Inferior parietal cortex (tissue), 1 donor: Measurements from ENCODE around the gene LCN6.
A peak's percentile ranks its signal among the peaks of the same experiment; 100 is the strongest.

Source experiments
- DNase-seq: peaks from one replicate; pipeline ENCODE4 v3.0.0-alpha.2; 2016; ENCODE audit errors: extremely low spot score

LCN6 gene

DNA sequence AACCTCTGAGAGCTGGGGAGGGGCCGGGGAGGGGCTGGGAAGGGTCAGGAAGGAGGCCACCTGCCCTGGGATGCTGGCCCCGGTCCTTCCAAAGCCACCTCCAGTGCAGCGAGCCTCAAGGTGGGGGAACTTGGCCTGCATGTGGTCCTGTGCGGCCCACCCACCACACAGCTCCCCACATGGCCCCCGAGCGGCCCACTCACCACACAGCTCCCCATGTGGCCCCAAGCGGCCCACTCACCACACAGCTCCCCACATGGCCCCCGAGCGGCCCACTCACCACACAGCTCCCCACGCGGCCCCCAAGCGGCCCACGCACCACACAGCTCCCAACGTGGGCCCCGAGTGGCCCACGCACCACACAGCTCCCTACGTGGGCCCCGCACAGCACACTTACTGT lies 3.6 kb downstream of the LCN6 start:
- DNase-seq = no peak

DNA sequence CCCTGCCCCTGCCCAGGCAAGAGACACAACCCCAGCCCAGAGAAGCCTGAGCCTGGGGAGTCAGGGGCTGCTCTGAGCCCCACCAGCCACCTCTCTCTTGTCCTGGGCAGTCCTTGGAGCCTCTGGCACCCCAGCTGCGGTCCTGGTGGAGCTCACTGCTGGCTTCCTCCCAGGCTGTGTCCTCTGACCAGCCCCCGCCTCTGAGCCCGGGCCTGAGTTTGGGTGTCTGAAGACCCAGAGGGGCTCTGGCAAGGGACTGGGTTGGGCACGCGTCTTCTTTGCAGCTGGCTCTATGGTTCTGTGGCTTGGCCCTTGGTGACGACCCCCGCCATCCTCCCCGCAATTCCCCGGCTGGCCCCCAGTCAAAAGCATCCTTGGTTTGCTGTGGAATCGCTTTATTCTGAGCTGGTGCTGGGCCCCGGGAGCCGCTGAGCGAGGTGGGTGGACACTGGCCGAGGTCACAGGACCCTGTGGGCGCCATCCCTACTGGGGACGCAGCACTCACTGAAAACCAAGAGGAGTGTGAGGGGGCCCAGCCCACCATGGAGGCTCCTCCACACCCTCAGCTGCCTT lies 4.6 kb downstream of the LCN6 start:
- DNase-seq = no peak

DNA sequence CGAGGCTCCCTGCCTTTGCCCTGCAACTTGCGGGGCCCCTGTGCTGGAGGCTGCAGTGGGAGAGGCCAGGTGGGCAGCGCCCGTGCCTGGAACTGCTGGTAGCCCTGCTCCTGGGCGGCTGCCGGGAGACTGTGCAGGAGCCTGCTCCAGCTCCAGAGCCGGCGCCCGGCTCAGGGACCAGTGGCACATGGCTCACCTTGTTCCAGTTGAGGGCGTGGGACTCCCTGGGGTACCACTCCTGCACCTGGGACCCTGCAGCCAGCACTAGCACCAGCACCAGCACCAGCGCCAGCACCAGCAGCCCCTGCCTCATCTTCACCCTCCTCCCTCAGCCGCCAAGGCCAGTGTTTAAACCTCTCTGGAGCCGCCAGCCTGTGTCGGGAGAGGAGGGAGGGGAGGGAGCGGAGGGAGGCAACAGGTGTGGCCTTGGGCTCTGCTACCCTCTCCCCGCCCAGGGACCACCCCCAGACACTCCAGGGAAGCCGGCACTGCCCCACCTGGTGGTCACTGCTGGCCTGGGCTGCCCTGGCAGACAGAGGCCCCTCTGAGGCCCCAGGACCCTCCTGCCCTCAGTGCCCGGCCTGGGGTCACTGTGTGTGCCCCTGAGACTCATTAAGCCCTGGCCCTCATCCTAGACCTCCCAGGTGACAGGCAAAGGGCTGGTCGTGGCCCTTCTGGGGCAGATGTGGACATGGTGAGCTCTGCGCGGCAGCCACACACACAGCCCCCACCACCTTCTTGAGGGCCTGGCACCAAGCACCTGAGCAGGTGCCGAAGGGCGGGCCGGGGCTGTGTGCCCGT lies 5.5 kb downstream of the LCN6 start, which contains the start of gene LCN10:
TSS of gene LCN10 (minus strand) at position 350 of the 801 bp plus-strand sequence. CDS start at position 313, 37 bp downstream.
- DNase-seq = no peak

DNA sequence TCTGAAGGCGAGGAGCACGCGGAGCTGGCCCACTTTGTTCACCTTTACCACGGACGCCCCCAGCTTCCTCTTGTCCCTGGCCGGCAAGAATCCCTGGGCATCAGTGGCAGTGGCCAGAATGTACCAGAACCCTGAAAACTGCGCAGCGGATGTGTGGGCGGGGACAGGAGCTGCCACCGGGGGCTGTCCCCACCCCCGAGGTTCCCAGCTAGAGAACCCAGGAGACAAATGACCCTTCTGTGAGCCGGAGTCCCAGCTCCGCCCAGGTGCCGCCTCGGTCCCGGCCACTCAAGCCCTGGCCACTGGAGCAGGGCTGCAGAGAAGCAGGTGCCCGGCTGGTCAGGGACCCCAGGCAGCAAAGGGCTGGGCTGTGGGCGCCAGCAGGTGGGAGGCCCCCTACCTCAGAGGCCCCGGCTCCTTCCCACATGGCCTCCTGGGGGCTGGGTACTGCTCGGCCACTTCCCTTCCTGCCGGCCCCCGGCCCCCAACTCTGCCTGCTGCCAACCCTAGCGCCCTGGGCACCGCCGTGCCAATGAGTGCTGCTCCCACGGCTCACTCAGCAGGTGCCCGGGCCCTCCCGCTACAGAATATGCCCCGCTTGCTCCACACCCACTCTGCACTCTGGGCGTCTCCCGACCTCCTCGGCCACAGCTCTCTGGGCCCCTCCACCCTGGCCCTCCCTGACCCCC lies 6.3 kb downstream of the LCN6 start:
- no peak for DNase-seq

DNA sequence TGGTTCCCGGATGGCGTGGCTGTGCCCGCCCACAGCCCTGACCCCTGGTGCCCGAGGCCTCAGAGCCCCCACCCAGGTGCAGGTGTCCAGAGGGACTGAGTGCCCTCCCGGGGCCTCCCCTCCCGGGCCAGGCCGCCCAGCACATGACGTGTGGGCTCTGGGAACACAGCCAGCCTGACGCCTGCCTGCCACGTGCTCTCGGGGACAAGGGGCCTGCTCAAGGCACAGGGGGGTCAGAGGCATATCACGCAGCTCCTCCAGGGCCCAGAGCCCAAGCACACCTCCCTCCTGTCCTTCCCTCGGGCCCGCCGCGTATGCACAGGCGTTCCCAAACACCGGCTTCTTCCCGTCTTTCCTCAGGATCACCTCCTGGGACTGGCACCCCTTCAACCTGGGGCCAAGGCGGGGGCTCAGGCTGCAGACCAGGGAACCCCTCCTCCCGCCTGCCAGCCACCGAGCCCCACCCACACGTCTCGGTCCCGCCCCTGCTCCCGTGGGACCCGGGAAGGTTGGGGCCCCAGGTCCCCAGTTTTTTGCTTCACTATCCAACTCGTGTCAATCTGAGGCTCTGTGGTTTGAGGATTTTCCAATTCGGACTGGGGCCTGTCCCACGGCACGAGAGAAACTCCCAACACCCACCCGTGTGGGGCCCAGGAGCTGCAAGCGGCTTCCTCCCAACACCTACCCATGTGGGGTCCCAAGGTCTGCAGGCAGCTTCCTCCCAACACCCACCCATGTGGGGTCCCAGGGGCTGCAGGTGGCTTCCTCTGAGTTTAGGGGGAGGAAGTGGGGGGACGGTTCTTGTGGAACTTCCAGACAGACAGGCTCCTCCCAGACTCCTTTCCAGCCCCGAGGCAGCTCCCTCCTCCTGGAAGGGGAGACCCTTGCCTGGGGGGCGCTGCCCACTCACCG lies 7.1 kb downstream of the LCN6 start:
- DNase-seq = no peak

DNA sequence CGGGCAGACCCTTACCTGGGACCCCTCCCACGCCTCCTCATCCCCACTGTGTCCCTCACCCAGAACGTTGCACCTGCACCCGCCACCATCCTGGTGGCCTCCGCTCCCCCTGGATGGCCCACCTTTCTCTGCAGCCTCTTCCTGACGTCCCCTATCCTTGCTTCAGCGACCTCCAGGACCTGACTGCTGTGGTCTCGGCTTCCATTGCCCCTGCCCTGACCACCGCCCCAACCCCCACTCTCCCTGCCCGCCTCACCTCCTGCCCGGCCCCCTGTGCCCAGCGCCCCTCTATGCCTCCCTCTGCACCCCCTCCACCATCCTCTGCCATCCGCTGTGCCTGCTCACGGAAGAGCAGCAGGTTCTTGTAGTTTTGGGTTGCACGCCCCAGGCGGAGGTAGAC lies 7.8 kb downstream of the LCN6 start:
- DNase-seq = no peak

DNA sequence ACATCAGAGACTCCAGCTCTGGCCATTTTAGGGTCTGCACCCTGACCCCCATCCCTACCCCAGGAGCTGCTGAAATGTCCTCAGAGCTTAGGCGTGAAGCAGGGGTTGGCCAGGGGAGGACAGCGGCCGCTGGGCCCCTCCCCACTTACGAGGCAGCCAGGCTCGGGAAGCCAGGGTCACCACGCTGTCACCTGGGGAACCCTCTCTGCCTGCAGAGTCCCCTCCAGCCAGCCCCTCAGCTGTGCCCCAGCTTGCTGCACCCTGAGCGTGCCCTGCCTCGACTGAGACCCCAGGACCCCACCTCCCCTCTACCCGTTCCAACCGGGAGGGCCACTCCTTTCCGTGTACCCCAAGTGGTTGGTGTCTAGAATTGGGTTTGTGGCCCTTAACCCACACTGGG lies 8.3 kb downstream of the LCN6 start:
- no peak for DNase-seq

DNA sequence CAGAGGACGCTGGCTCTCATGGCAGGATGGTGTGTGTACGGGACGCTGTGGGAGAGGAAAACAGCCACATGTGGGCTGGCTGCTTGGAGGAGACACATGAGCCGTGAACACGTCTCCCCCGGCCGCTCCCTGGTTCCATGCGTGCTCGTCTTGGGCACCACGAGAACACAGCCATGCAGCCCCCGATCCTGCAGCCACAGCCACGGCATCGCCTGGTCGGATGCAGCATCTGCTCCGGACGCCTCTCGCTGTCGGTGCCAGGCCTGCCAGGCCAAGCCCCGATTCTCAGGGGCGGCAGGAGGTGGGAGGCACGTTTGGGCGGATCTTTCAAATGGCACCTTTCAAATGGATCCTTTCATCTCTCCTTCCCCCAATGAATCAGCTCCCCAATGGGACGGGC lies 8.8 kb downstream of the LCN6 start:
- no peak for DNase-seq

DNA sequence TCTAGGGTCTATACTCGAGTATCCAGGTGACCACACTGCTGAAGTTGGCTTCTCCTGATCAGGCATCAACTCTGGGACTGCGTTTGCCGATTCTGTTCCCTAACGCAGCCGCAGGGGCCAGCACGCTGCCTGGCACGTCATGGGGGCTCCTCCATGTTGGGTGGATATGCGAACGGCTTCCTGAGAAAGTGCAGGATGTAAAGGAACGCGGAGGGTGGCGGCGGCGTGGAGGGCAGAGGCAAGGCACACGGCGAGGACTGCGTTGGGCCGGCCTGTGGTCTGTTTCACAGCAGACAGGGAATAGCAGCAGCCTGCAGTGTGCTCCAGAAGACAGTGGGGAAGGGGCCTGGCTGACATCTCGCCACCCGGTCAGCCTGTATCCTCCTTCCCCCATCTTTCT lies 9.4 kb downstream of the LCN6 start:
- DNase-seq = no peak

DNA sequence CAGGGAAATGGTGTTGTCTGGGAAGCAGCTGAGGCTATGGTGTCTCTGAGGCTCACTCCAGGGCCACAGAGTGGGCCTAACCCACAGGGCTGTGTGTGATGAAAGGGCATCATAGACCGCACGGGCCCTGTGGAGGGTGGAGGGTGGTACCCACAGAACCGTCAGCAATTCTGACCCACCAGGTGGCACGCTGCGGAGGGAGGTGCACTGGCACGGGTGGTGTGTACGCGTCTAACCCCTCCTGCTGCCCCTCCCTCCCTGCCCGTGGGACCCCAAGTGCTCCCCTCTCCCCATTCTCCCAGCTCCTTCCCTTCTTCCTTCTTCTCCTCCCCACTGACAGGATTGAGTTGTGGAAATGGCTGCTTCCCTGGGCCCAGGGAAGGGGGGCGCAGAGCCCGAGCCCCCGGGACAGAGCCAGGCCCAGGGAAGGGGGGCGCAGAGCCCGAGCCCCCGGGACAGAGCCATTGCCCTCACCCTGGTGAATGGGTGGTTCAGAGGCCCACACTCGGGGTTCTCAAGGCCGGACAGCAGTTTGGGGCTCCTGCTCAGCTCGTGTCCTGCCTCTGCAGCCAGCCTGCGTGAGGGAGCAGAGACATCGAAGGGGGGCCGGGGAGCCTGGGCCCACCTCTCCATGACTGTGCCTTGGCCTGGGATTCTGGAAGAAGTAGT lies 12.4 kb downstream of the LCN6 start:
- DNase-seq = no peak

DNA sequence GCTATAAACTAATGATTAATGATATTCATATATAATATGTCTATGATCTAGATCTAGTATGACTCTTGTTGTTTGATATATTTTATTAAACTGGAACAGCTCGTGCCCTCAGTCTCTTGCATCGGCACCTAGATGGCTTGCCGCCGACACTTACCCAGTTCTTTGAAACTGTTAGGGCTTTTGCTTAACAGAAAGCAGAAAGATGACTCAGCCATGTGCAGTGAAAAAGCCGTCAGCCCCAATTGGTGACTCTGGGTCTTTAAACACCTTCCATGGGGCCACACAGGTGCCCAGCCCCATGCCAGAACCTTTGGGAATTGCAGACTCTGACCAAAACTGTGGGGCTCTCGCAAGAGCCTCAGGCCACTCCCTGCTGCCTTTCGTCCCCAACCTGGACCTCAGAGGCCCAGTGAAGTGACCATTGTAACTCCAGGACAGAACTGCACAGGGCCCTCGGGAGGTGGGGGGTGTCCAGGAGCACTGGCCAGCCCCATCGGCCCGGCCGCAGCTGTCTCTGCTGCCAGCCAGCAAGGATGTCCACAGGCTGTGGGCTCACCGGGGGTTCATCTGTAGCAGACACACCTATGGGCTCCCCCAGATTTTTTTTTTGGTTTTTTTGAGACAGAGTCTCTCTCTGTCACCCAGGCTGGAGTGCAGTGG lies 13.4 kb downstream of the LCN6 start:
- no peak for DNase-seq

DNA sequence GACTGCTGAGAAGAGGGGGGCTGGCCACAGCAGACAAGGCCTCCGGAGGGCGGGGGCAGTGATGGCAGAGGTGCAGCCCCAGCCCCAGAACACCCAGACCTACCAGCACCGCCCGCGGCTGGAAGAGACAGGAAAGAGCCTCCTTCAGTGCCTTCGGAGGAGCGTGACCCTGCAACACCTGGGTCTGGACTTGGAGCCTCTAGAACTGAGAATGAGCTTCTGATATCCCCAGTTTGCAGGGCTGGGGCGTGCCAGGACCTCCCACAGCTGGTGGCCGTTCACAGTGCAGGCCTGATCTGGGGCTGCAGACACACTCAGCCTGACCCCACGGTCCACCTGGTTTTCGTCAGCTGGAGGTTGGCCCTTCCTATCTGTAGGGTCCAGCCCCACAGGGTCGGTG lies 14.7 kb downstream of the LCN6 start:
- no peak for DNase-seq

DNA sequence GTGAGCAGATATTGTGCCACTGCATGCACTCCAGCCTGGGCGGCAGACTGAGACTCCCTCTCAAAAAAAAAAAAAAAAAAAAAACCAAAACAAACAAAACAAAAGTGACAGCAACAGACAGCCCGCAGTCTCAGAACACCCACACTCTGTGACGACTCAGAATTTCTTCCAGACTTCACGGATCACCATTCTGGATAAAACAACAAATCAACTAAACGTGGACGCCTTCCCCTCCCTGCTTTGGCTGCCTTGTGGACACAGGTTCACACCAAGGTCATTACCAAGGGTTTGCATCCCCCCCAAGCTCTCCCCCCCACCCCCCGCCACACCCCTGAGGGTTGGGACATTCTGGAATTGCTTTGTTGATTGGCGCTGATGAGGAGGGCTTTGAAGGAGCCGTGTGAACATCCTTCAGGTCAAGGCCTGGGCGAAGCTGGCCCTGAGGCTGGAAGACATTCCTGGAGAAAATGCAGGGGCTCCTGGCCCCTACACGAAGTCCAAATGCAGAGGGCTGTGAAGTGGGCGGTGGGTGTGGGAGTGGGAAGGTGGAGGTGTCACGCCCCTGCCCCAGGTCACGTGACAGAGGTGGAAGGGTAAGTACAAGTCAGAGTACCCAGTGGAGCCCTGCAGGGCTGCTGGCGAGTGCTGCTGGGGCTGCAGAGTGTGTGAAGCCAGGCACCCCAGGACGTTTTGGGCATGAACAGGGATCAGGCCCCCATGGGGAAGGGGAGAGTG lies 15.7 kb downstream of the LCN6 start:
- DNase-seq = no peak

DNA sequence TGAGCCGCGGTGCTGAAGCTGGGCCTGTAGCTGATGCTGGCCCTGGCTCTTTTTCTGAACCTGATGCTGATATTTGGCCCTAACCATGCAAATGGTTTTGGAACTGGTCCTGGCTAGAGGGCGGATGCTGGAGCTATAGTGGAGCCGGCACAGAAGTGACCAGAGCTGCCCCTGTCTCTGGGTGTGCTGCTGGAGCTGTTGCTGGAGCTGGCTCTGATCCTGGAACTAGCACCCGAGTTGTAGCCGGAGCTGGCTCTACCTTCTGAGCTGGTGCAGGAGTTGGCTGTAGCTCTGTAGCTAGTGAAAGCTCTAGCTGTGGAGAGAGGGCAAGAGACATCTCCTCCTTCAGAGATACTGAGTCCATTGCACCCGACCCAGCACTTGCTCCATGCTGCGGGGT lies 18.4 kb downstream of the LCN6 start:
- DNase-seq = no peak

DNA sequence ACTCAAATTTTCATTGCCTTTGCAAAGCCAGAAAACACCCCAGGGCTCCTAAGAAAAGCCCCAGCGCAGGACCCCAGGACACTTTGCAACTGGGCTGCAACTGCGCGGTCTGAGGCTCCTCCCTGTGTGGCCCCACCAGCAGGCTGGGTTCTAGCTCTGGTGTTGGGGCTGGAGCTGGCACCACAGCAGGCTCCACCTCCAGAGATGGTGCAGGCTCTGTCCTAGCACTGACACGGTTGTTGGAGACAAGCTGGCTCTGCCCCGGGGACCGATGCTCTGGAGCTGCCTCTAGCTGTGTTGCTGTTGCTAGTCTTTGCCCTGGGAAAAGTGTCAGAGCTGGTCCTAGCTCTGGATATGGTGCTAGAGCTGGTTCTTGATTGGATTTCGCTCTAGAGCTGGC lies 19.2 kb downstream of the LCN6 start:
- no peak for DNase-seq

DNA sequence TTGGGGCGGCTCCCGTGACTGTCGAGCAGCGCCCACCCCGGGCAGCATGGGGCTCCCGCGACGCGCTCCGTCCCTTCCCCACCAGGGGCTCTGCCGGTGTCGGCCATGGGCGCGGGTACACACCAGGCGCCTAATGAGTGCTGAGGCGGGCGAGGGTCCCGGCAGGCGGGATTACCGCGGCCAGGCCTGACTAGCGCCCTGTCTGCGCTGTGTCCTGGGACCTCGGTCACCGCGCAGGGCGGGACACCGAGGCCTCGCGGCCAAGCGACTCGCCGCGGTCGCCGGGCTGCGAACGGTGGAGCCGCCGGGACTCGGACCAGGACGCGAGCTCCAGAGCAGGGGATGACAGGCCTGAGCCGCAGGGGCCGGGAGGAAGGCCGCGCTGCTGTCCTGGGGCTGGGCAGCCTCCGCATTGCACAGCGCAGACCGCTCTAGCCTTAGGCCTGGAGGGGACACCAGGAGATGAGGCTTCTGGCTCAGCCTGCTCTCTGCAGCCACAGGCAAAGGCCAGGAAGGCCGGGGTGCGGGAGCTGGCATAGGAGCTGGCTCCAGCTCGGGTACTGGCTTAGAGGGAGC lies 19.7 kb downstream of the LCN6 start:
- no peak for DNase-seq

DNA sequence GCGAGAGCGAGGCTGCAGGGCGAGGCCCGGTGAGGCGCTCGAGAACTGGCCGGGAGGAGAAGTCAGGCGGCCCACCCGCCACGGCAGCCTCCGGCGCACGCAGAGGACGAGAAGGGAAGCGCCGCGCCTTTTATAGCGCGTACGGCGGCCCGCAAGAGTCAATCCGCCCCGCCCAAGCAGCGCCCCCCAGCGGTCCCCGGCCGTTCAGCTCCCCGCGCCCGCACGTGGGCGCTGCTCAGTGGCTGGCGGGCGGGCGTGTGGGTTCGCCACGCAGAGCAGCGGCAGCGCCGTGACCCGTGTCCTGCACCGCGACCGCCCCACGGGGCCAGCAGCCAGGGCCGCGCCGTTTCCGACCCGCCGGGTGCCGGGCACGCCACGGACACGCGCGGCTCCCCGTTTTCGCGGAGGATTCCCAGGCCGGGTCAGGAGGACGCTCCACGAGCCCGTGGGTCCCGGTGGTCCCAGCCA lies 20.2 kb downstream of the LCN6 start:
- peak; percentile 83 for DNase-seq

DNA sequence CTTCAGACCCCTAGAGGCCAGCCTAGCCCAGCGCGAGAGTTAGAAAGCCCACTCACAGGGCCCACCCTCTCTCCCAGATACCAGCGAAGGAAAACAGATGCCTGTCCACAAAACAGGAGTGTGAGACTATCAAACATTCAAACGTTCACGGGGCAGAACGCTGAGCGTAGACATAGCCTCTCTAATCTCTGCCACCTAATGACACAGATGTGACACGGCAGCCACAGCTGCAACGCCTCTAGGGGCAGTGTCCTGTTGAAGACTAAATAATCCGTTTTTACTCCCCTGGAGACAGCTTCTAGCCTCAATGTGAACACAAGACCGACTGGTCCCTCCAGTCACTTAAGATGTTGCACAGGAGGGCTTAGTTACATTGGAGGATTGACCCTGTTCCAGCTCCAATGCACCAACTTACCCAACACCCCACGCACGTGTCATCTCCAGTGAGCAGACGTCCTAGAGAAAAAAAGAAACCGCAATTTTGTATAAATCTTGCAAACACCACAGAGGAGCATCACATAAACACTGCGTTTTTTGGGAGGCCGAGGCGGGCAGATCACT lies 21.6 kb downstream of the LCN6 start:
- no peak for DNase-seq

DNA sequence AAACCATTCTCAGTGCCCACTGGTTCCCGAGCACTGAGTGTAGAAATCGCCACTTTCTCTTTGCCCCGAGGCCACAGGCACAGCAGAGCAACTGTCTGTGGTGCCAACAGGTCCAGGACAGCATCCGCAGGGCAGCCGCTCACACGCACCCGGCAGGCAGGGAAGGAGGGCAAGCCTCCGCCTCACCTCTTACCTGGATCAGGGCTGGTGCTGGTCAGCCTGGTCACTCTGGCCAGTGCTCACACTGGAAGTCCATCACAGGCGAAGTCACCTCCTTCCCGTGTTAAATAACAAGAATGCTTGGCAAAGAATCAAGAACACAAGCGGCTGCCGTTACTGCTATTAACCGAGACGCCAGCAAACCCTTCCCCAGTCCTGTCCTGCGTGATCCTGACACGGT lies 22.2 kb downstream of the LCN6 start:
- DNase-seq = no peak
